K562 (cell line): ENCODE measurements around the gene CALML4. TPM values are rescaled to one million over a fixed set of nuclear protein-coding genes. Genes with fewer than 3 reads are reported as not detected.

Experiments
- ATF6 ChIP-seq: sonication (generic); formaldehyde crosslinking; IDR thresholded peaks from 2 replicates; pipeline ENCODE4 v1.4.0; 2020; ENCODE audit warnings: mild to moderate bottlenecking, missing genetic modification reagents
- CHD2 ChIP-seq: IDR thresholded peaks from 2 replicates; pipeline ENCODE4 v1.6.1; 2011; ENCODE audit warnings: low read depth, low read length
- COPS2 ChIP-seq: fragments of 450-650 bp; conservative IDR thresholded peaks from 2 replicates; pipeline ENCODE4 v1.6.1; 2016; ENCODE audit warnings: mild to moderate bottlenecking, moderate library complexity
- EWSR1 ChIP-seq: fragments of 450-650 bp; IDR thresholded peaks from 2 replicates; pipeline ENCODE4 v1.6.1; 2018; ENCODE audit warnings: borderline replicate concordance, mild to moderate bottlenecking, low read depth, moderate library complexity; ENCODE audit not compliant: partially characterized antibody
- HMBOX1 ChIP-seq: sonication (generic); IDR thresholded peaks from 2 replicates; pipeline ENCODE4 v1.6.1; 2016
- NCOA2 ChIP-seq, 2 experiments: fragments of 450-650 bp; IDR thresholded peaks; 2 replicates each; pipeline ENCODE4 v1.6.1; 2018; ENCODE audit warnings: mild to moderate bottlenecking in 2 of 2, moderate library complexity in 1 of 2; ENCODE audit not compliant: partially characterized antibody in 2 of 2
- NCOA6 ChIP-seq: fragments of 450-650 bp; IDR thresholded peaks from 2 replicates; pipeline ENCODE4 v1.6.1; 2017; ENCODE audit warnings: mild to moderate bottlenecking
- RB1 ChIP-seq: fragments of 450-650 bp; IDR thresholded peaks from 2 replicates; pipeline ENCODE4 v1.6.1; 2017; ENCODE audit warnings: low read depth, mild to moderate bottlenecking
- SIRT6 ChIP-seq: IDR thresholded peaks from one replicate; pipeline ENCODE4 v1.6.1; 2012; ENCODE audit warnings: low read depth, mild to moderate bottlenecking, control low read depth, inconsistent platforms, low read length, moderate library complexity
- SP2 ChIP-seq: IDR thresholded peaks from 2 replicates; pipeline ENCODE4 v1.6.1; 2011; ENCODE audit warnings: mild to moderate bottlenecking, low read depth, low read length, moderate library complexity; ENCODE audit not compliant: poor library complexity, severe bottlenecking; ENCODE audit errors: extremely low read depth
- TAF9B ChIP-seq: fragments of 450-650 bp; IDR thresholded peaks from 2 replicates; pipeline ENCODE4 v1.6.1; 2018; ENCODE audit warnings: mild to moderate bottlenecking; ENCODE audit not compliant: partially characterized antibody
- TFAP4 ChIP-seq: sonication (generic); formaldehyde crosslinking; IDR thresholded peaks from 2 replicates; pipeline ENCODE4 v1.8.0; 2022; ENCODE audit warnings: missing genetic modification reagents, mild to moderate bottlenecking, moderate library complexity, borderline replicate concordance
- ZNF347 ChIP-seq: fragments of 450-650 bp; formaldehyde crosslinking; IDR thresholded peaks from 2 replicates; pipeline ENCODE4 v1.4.0; 2020; ENCODE audit warnings: low read depth, mild to moderate bottlenecking, moderate library complexity
- ZNF507 ChIP-seq: conservative IDR thresholded peaks from 2 replicates; pipeline ENCODE4 v1.6.1; 2017; ENCODE audit warnings: missing genetic modification characterization, missing compliant biosample characterization
- polyA plus RNA-seq, 8 experiments: library from polyadenylated mRNA; depleted of rRNA in 4 of 8; stranded (reverse) in 5 of 8; unstranded in 3 of 8; fragments of >200 nt; fragmentation: Nextera tagmentation in 2 of 8; fragmentation: Illumina TruSeq in 1 of 8; extraction: Ambion mirVana in 2 of 8; extraction: Trizol in 1 of 8; gene quantifications; 2 replicates each; pipeline versions ENCODE4 v1.2.1 to v1.2.3, GENCODE V29; 2011 to 2014; ENCODE audit warnings: inconsistent platforms in 1 of 8, missing spikeins in 1 of 8
- total RNA-seq, 7 experiments: library from RNA; depleted of rRNA in 6 of 7; stranded (reverse); fragments of >200 nt in 6 of 7; fragmentation: Illumina TruSeq in 2 of 7; extraction: Trizol in 2 of 7; gene quantifications; 2 replicates each; pipeline versions ENCODE4 v1.2.1 to v1.2.3, GENCODE V29; 2011 to 2021; ENCODE audit warnings: low replicate concordance in 1 of 7
- TF ChIP-seq, protein P1 (sequence below): fragments of 450-650 bp; IDR thresholded peaks from 2 replicates; pipeline ENCODE4 v1.6.1; 2017; ENCODE audit warnings: antibody characterized with exemption
- TF ChIP-seq, protein P2 (sequence below): fragments of 450-650 bp; conservative IDR thresholded peaks from 2 replicates; pipeline ENCODE4 v1.6.1; 2016; ENCODE audit warnings: missing genetic modification characterization, low read depth, mild to moderate bottlenecking, control low read depth, missing compliant biosample characterization
- TF ChIP-seq, protein P3 (sequence below): sonication (generic); formaldehyde crosslinking; IDR thresholded peaks from 2 replicates; pipeline ENCODE4 v1.8.1; 2023; ENCODE audit warnings: mild to moderate bottlenecking, missing genetic modification reagents
- TF ChIP-seq, protein P4 (sequence below): fragments of 450-650 bp; formaldehyde crosslinking; IDR thresholded peaks from 2 replicates; pipeline ENCODE4 v1.4.0; 2020; ENCODE audit warnings: mild to moderate bottlenecking

Gene CALML4
- total and polyA plus RNA-seq, 9 of the 15 experiments (the other 6 are each of a cell fraction or from before 2014, with no cell fraction given): 2.8 to 30.6 (median 15.5) TPM

- no peak for TF ChIP-seq NCOA6
- TF ChIP-seq, protein P1, sequence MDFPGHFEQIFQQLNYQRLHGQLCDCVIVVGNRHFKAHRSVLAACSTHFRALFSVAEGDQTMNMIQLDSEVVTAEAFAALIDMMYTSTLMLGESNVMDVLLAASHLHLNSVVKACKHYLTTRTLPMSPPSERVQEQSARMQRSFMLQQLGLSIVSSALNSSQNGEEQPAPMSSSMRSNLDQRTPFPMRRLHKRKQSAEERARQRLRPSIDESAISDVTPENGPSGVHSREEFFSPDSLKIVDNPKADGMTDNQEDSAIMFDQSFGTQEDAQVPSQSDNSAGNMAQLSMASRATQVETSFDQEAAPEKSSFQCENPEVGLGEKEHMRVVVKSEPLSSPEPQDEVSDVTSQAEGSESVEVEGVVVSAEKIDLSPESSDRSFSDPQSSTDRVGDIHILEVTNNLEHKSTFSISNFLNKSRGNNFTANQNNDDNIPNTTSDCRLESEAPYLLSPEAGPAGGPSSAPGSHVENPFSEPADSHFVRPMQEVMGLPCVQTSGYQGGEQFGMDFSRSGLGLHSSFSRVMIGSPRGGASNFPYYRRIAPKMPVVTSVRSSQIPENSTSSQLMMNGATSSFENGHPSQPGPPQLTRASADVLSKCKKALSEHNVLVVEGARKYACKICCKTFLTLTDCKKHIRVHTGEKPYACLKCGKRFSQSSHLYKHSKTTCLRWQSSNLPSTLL: no peak
- TF ChIP-seq HMBOX1: no peak
- peak; percentile 72; the same call in 1 of the 2 replicates for TF ChIP-seq CHD2
- no peak for TF ChIP-seq ZNF507 (tag)
- no peak for TF ChIP-seq SP2
- TF ChIP-seq, protein P2, sequence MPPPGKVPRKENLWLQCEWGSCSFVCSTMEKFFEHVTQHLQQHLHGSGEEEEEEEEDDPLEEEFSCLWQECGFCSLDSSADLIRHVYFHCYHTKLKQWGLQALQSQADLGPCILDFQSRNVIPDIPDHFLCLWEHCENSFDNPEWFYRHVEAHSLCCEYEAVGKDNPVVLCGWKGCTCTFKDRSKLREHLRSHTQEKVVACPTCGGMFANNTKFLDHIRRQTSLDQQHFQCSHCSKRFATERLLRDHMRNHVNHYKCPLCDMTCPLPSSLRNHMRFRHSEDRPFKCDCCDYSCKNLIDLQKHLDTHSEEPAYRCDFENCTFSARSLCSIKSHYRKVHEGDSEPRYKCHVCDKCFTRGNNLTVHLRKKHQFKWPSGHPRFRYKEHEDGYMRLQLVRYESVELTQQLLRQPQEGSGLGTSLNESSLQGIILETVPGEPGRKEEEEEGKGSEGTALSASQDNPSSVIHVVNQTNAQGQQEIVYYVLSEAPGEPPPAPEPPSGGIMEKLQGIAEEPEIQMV (tag): no peak
- TF ChIP-seq, protein P3, sequence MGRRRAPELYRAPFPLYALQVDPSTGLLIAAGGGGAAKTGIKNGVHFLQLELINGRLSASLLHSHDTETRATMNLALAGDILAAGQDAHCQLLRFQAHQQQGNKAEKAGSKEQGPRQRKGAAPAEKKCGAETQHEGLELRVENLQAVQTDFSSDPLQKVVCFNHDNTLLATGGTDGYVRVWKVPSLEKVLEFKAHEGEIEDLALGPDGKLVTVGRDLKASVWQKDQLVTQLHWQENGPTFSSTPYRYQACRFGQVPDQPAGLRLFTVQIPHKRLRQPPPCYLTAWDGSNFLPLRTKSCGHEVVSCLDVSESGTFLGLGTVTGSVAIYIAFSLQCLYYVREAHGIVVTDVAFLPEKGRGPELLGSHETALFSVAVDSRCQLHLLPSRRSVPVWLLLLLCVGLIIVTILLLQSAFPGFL (CRISPR knock-in tag): no peak
- no peak for TF ChIP-seq ZNF347 (CRISPR knock-in tag)
- no peak for TF ChIP-seq TAF9B
- TF ChIP-seq ATF6 (CRISPR knock-in tag): no peak
- TF ChIP-seq SIRT6: no peak
- TF ChIP-seq COPS2: no peak
- 0 out of 2 replicates have a peak, but pooled peaks have one; percentile 19 for TF ChIP-seq TFAP4
- no peak for TF ChIP-seq NCOA2 (IDR thresholded peaks at IDR 0.05; ENCODE audit: partially characterized antibody in 2 of 2)
- no peak for TF ChIP-seq RB1
- TF ChIP-seq, protein P4, sequence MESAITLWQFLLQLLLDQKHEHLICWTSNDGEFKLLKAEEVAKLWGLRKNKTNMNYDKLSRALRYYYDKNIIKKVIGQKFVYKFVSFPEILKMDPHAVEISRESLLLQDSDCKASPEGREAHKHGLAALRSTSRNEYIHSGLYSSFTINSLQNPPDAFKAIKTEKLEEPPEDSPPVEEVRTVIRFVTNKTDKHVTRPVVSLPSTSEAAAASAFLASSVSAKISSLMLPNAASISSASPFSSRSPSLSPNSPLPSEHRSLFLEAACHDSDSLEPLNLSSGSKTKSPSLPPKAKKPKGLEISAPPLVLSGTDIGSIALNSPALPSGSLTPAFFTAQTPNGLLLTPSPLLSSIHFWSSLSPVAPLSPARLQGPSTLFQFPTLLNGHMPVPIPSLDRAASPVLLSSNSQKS (CRISPR knock-in tag): no peak
- TF ChIP-seq EWSR1: no peak
These were observed 915 bp upstream of the CALML4 start (continued) for GRCh38 chr15:68205954-68206539.
